Measurements from ENCODE around the gene SERBP1. TPM values are rescaled to one million over a fixed set of nuclear protein-coding genes. Genes with fewer than 3 reads are reported as not detected.
"Not testable (repeated sequence)": the region's sequence is repeated elsewhere in the genome, so short reads cannot be mapped to it uniquely, and the experiment has no call there.

SERBP1 gene
- total RNA-seq, 1 donor from 2014 or later = 255 TPM

GRCh38 chr1:67418839-67419586 is 11.2 kb downstream of the SERBP1 start:
- peaks cover 52% of the 10 kb centered on the region for H3K36me3 Mint-ChIP-seq

GRCh38 chr1:67417733-67418132 is 12.5 kb downstream of the SERBP1 start:
- not testable (repeated sequence) for H3K27ac Mint-ChIP-seq; DNase-seq (ENCODE audit: low spot score in 2 of 2, unreplicated experiment in 2 of 2); H3K4me3 Mint-ChIP-seq; H3K9me3 Mint-ChIP-seq; H3K4me1 Mint-ChIP-seq; H3K27me3 Mint-ChIP-seq (ENCODE audit: low read depth)
- peaks cover 42% of the 10 kb centered on the region for H3K36me3 Mint-ChIP-seq

More at GRCh38 chr1:67418839-67419586, 11.2 kb downstream of the SERBP1 start:
- H3K9me3 Mint-ChIP-seq = no peaks in the 10 kb centered on the region
- peaks cover 2% of the 10 kb centered on the region for H3K4me1 Mint-ChIP-seq
- no peak overlapping the region for H3K4me3 Mint-ChIP-seq
- no peak for TF ChIP-seq CTCF (IDR thresholded peaks at IDR 0.05; ENCODE audit: unreplicated experiment)
- no peak for DNase-seq (ENCODE audit: low spot score in 2 of 2, unreplicated experiment in 2 of 2)
- peak overlapping the region; percentile 27 for H3K27ac Mint-ChIP-seq
- H3K27me3 Mint-ChIP-seq (ENCODE audit: low read depth) = no peaks in the 10 kb centered on the region

GRCh38 chr1:67415041-67415440 is 15.2 kb downstream of the SERBP1 start:
- Mint-ChIP-seq H3K27me3 (ENCODE audit: low read depth) (no peaks in the 10 kb centered on the region), H3K36me3 (peaks cover 37% of the 10 kb centered on the region), H3K27ac (no peak overlapping the region), H3K9me3 (no peaks in the 10 kb centered on the region), H3K4me1 (peaks cover 2% of the 10 kb centered on the region), H3K4me3 (no peak overlapping the region)
- TF ChIP-seq CTCF (IDR thresholded peaks at IDR 0.05; ENCODE audit: unreplicated experiment) = no peak
- no peak for DNase-seq (ENCODE audit: low spot score in 2 of 2, unreplicated experiment in 2 of 2)

GRCh38 chr1:67414574-67414973 is 15.6 kb downstream of the SERBP1 start:
- TF ChIP-seq CTCF (IDR thresholded peaks at IDR 0.05; ENCODE audit: unreplicated experiment) = no peak
- H3K27ac Mint-ChIP-seq = no peak overlapping the region
- DNase-seq (ENCODE audit: low spot score in 2 of 2, unreplicated experiment in 2 of 2) = no peak
- no peaks in the 10 kb centered on the region for H3K9me3 Mint-ChIP-seq
- H3K4me3 Mint-ChIP-seq = no peak overlapping the region
- H3K36me3 Mint-ChIP-seq = peaks cover 36% of the 10 kb centered on the region
- peaks cover under 1% of the 10 kb centered on the region for H3K4me1 Mint-ChIP-seq
- no peaks in the 10 kb centered on the region for H3K27me3 Mint-ChIP-seq (ENCODE audit: low read depth)

- not testable (repeated sequence) for DNase-seq (ENCODE audit: low spot score in 2 of 2, unreplicated experiment in 2 of 2); H3K4me3 Mint-ChIP-seq; H3K9me3 Mint-ChIP-seq; H3K27ac Mint-ChIP-seq; H3K4me1 Mint-ChIP-seq; H3K27me3 Mint-ChIP-seq (ENCODE audit: low read depth)
- H3K36me3 Mint-ChIP-seq = peaks cover 34% of the 10 kb centered on the region
Observed at GRCh38 chr1:67413101-67413500, 17.1 kb downstream of the SERBP1 start.

GRCh38 chr1:67408148-67408547 is 22.1 kb downstream of the SERBP1 start:
- Mint-ChIP-seq H3K36me3 (peaks cover 14% of the 10 kb centered on the region), H3K4me1 (peaks cover 15% of the 10 kb centered on the region), H3K27ac (peak overlapping the region; percentile 15), H3K4me3 (no peak overlapping the region), H3K9me3 (no peaks in the 10 kb centered on the region), H3K27me3 (ENCODE audit: low read depth) (no peaks in the 10 kb centered on the region)
- DNase-seq (ENCODE audit: low spot score in 2 of 2, unreplicated experiment in 2 of 2) = no peak
- TF ChIP-seq CTCF (IDR thresholded peaks at IDR 0.05; ENCODE audit: unreplicated experiment) = no peak
